Measurements from ENCODE around the gene FNBP1.

The FNBP1 gene

GRCh38 chr9:129850821-129851550 is 192.0 kb downstream of the FNBP1 start:
- DNase-seq: no peak

- DNase-seq: no peak
These were observed 193.1 kb downstream of the FNBP1 start for GRCh38 chr9:129849901-129850300.

GRCh38 chr9:129848712-129849441 is 194.1 kb downstream of the FNBP1 start:
- no peak for DNase-seq

GRCh38 chr9:129845373-129845772 is 197.6 kb downstream of the FNBP1 start:
- no peak for DNase-seq

GRCh38 chr9:129841071-129841470 is 201.9 kb downstream of the FNBP1 start:
- no peak for DNase-seq

- no peak for DNase-seq
These were observed 203.0 kb downstream of the FNBP1 start for GRCh38 chr9:129840034-129840433.

GRCh38 chr9:129839324-129840023 is 203.5 kb downstream of the FNBP1 start:
- DNase-seq: no peak

- no peak for DNase-seq
These were observed 204.2 kb downstream of the FNBP1 start for GRCh38 chr9:129838707-129839259.

Measured in activated gamma-delta T cell (primary cell).